ENCODE data around the gene KRTAP10-11.
"Not testable (repeated sequence)": the region's sequence is repeated elsewhere in the genome, so short reads cannot be mapped to it uniquely, and the experiment has no call there.

Gene KRTAP10-11

GRCh38 chr21:44615466-44615865, 30.7 kb upstream of the KRTAP10-11 start:
- no peak for DNase-seq

DNA sequence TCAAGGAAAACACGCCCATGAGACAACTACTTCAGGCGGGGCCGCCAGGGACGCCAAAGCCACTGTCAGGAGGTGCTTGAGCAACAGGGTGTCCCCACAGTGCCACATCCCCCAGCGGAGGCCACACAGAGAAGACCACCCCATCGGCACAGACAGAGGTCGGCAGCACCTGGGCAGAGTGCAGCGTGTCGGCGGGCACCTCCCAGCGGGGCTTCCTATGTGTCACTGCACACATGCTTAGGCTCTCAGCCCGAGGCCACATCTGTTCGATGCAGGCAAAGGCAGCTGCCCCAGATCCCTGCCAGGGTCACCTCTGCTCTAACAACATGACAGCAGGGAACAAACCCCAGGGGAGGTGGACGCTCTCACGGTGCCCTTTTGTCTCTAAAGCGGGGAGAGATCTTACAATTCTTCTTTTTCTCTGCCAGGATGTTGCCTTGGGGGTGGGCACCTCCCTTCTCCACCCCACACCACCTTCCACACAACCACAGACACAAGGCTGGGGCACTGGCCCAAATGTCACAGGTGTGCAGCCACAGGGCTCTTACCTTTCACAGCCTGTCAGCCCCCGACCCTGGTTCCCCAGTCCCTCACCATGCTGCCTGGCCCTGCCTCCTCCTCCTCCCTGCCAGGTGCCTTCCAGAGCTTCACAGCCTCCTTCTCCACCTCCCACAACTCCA, 30.2 kb upstream of the KRTAP10-11 start:
- no peak for DNase-seq

DNA sequence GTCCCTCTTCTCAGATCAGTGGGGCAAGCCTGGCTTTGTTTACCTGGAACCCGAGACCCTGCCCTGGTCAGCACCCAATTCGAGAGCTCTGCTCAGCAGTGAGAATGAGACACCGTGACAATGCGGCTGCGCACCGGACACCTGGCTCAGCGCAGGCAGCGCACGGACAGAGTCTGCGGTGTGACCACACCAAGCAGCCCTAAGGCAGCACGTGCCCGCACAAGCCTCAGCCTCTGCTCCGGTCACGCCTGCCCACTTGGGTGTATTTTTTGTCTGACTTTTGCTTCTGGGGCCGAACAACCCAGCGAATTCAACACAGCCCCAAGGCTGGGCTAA, 29.7 kb upstream of the KRTAP10-11 start:
- no peak for DNase-seq

- no peak for DNase-seq
These were observed 29.1 kb upstream of the KRTAP10-11 start for GRCh38 chr21:44617071-44617501.

DNA sequence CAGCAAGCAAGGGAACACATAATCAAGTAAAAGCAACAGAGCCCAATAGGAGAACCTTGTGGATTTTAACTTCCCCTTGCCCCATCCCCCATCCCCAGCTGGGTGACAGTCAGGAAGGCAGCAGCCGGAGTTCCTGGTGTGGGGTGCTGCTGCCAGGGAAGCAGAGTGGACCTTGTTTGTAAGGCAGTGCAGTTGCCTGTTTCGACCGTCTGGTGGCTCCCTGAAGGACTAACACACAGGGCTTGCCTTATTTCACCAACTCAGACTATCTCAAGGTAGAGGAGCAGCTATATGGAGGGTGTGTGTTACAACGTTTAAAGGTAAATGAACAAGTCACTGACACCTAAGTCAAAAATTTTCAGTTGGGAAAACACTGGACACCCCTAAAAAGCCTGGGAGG, 27.7 kb upstream of the KRTAP10-11 start:
- DNase-seq: no peak

DNA sequence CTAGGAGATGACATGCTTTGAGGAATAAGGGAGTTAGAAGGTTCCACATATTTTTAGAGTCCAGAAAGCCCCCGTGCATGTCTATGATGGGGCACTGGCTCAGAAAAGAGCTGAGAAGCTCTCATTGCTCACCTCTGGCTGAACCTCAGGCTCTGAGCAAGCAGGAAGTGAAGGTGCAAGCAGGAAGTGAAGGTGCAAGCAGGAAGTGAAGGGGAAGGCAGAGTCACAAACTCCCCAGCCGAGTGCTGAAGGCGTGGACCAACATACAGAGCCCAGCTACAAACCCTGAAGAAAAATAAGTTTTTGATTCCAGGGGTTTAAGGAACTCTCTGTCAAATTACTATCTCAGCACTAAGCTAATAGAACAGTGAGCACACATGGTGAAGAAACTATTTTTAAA, 27.3 kb upstream of the KRTAP10-11 start:
- DNase-seq: peak in 3 of 4 experiments; percentile 9 to 43 (median 34)

DNA sequence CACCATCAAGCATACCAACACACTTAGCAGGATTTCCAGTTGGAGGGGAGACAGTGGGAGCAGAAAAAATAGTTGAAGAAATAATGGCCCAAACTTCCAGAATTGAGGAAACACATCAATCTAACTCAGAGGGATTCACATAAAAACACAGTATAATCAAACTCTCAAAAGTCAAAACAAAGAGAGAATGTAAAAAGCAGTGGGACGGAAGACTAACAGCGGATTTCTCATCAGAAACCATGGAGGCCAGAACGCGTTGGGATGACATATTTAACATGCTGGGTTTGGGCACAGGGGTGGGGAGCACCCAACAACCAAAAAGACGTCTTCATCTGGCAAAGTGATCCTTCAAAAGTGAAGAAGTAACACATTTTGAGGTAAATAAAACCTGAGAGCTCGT, 26.3 kb upstream of the KRTAP10-11 start:
- DNase-seq: no peak

- DNase-seq: no peak
These were observed 22.6 kb upstream of the KRTAP10-11 start for GRCh38 chr21:44623575-44623974.

DNA sequence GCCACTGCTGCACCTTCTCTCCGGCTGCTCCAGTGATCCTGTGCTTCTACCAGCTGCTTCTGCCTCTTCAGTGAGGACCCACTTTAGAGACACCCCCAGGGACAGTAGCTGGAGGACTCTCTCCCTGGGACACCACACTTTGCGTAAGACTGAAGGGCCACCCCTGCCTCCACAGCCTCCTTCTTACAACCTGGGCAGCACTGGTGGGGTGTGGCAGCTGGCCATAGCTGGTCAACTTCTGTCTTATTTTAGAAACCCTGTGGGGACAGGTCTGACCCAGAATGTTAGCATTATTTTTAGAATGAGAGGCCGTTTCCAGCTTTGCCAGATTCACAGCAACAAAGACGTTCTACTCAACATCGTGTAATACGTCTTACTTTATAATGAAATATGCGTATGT, 20.5 kb upstream of the KRTAP10-11 start:
- no peak for DNase-seq

GRCh38 chr21:44626262-44626661, 20.0 kb upstream of the KRTAP10-11 start:
- DNase-seq: no peak

DNA sequence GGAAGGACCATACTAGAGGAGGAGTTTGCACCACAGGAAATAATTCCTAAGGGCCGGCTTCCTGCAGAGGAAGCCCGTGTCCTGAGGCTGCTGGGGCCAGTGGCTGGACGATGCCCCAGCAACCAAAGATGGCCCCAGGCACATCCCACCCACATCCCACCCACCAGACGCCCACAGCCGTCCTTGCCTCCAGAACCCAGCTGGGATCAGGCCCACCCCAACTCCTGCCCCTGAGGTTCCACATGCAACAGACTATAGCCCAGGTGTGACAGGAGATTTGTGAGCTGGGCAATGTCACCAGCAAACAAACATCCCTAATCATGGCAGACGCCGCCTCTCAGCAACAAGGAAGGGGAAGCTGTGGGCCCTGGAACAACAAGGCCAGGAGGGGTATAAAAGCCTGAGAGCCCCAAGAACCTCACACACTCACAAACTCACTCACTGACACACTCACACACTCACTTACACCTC, 19.5 kb upstream of the KRTAP10-11 start, which contains the start of gene KRTAP10-9:
Gene KRTAP10-9, plus strand, starts transcription at position 421 of the 471 bp plus-strand sequence. CDS start 79 bp downstream, outside the sequence.
- DNase-seq: no peak

GRCh38 chr21:44627181-44627822, 18.9 kb upstream of the KRTAP10-11 start:
- DNase-seq: not testable (repeated sequence)

DNA sequence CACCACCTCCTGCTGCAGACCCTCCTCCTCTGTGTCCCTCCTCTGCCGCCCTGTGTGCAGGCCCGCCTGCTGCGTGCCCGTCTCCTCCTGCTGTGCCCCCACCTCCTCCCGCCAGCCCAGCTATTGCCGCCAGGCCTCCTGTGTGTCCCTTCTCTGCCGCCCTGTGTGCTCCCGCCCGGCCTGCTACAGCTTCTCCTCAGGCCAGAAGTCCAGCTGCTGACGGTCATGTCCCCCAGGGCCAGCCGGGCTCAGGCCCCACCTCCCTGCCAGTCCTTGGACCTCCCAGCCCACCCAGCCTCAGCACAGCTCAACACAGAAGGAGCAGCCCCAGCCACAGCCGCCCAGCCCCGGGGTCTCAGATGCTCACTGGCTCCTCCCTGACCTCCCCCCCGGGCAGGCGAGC, 18.4 kb upstream of the KRTAP10-11 start:
- DNase-seq: not testable (repeated sequence)

GRCh38 chr21:44628707-44629391, 17.4 kb upstream of the KRTAP10-11 start:
- DNase-seq: no peak

DNA sequence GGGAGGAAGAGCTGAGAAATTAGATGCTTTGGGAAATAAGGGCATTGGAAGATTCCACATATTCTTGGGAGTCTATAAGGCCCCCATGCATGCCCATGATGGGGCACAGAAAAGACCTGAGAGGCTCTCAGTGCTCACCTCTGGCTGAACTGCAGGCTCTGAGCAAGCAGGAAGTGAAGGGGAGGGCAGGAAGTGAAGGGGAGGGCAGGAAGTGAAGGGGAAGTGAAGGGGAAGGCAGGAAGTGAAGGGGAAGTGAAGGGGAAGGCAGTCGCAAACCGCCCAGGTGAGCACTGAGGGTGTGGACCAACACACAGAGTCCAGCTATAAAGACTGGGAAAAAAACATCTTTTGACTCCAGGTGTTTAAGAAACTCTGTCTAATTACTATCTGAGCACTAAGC, 15.8 kb upstream of the KRTAP10-11 start:
- DNase-seq: no peak

GRCh38 chr21:44632067-44632466, 14.1 kb upstream of the KRTAP10-11 start:
- DNase-seq: no peak

DNA sequence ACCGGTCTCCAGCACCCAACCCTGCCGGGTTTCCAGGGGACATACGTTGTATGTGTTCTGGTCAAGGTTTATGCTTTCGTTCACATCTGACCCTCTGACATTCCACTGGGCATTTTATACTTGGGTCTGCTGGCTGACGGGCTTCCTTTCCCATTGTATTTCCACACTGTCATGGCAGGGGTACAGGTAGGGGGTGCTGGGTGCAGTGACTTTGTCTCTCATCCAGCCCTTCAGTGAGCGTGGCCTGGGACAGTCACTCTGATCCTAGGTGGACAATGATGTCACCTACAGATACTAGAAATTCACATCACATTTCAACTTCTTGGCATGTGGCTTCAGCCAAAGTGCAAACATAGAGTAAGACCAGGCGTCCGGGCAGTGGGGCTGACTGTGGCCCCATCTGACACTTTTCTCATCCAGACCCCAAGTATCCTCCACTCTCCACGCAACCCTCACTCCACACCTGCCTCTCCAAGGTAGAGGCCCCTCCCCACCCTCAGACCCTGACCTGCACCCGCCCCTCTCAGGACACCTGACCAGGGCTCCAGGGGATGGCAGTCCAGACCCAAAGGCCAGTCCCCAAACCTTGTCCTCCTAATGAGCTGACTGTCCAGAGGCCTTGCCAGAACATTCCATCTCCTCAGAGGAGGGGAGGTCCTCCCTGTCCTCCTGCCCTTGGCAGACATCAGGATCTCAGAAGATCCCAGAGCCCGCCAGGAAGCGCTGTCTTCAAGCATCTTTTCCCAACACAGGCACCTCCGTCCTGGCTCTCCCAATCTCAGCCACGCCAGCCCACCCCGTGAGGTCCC, 9.8 kb upstream of the KRTAP10-11 start:
- DNase-seq: no peak

DNA sequence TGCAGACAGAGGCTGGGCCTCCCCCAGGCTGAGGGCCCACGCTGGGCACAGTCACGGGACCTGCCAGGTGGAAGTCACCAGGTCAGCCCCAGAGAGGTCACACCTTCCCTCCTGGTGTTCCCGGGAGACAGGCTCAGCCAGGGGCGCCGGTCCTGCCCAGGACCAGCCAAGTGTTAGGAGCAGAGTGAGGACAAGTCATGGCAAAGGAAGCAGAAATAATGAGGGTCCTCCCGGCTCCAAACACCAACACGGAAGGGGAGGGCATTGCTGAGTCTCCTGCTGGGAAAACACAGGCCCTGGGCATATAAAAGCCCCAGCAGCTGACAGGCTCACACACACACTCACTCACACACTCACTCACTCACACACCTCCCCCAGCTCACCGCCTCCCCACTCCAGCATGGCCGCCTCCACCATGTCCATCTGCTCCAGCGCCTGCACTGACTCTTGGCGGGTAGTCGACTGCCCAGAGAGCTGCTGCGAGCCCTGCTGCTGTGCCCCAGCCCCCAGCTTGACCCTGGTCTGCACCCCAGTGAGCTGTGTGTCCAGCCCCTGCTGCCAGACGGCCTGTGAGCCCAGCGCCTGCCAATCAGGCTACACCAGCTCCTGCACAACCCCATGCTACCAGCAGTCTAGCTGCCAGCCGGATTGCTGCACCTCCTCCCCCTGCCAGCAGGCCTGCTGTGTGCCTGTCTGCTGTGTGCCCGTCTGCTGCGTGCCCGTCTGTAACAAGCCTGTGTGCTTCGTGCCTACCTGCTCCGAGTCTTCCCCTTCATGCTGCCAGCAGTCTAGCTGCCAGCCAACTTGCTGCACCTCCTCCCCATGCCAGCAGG, 9.0 kb upstream of the KRTAP10-11 start, which contains the start of gene KRTAP10-10:
Gene KRTAP10-10, plus strand, starts transcription at position 339 of the 833 bp plus-strand sequence. Its CDS starts 62 bp downstream, at position 401.
- DNase-seq: no peak

GRCh38 chr21:44637851-44638348, 8.3 kb upstream of the KRTAP10-11 start:
- DNase-seq: not testable (repeated sequence)

GRCh38 chr21:44638506-44639330, 7.5 kb upstream of the KRTAP10-11 start:
- DNase-seq: not testable (repeated sequence)

DNA sequence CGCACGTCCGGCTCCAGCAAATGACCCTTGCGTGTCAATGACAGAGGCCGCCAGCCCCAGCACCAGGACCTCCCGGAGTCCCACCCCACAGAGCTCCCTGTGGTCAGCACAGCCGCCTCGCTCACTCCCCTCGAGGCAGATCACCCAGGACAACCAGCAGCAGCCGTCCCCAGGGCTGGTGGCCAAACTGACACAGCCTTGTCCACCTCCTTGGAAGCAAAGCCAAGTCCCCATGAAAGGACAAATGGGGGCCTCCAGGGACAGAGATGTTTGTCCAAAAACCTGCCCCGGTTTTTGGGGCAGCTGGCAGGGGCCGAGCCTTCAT, 6.9 kb upstream of the KRTAP10-11 start:
- DNase-seq: no peak
